ENCODE results near the gene COPS3. TPM values are rescaled to one million over a fixed set of nuclear protein-coding genes. Genes with fewer than 3 reads are reported as not detected.

COPS3 gene
- total RNA-seq, 1 experiment from 2014 or later, result 50.7 TPM

DNA sequence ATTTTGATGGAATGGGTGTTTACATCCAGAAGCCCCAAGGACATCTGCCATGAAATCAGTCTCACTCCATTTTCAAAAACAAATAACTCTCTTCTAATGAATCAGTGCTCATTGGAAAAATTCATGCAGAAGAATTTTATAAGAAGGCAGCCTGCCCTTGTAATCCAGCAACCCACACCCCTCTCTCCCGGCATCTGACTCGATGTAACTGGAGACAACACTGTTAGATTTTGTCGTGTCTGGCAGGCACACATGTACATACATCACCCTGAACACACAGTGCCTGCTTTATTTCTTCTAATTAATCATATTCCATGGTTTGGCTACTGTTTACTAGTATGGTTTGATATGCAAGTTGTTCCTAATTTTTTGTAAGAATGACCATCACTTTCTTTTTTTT is 63.1 kb downstream of the COPS3 start:
- no peak overlapping the region for H3K4me3 Mint-ChIP-seq (ENCODE audit: low read depth, unreplicated experiment)
- no peaks in the 10 kb centered on the region for H3K9me3 Mint-ChIP-seq (ENCODE audit: low read depth, unreplicated experiment)
- BruUV-seq (replicated peaks), result no TSS peak
- no peak overlapping the region for H3K27ac Mint-ChIP-seq (ENCODE audit: unreplicated experiment)
- no peaks in the 10 kb centered on the region for H3K27me3 Mint-ChIP-seq (ENCODE audit: unreplicated experiment)
- peaks cover 33% of the 10 kb centered on the region for H3K36me3 Mint-ChIP-seq (ENCODE audit: insufficient read depth, unreplicated experiment)
- DNase-seq, result no peak
- TF ChIP-seq, protein P1, sequence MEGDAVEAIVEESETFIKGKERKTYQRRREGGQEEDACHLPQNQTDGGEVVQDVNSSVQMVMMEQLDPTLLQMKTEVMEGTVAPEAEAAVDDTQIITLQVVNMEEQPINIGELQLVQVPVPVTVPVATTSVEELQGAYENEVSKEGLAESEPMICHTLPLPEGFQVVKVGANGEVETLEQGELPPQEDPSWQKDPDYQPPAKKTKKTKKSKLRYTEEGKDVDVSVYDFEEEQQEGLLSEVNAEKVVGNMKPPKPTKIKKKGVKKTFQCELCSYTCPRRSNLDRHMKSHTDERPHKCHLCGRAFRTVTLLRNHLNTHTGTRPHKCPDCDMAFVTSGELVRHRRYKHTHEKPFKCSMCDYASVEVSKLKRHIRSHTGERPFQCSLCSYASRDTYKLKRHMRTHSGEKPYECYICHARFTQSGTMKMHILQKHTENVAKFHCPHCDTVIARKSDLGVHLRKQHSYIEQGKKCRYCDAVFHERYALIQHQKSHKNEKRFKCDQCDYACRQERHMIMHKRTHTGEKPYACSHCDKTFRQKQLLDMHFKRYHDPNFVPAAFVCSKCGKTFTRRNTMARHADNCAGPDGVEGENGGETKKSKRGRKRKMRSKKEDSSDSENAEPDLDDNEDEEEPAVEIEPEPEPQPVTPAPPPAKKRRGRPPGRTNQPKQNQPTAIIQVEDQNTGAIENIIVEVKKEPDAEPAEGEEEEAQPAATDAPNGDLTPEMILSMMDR (IDR thresholded peaks at IDR 0.05; ENCODE audit: unreplicated experiment), result no peak
- H3K4me1 Mint-ChIP-seq (ENCODE audit: low read depth, unreplicated experiment), result no peaks in the 10 kb centered on the region
- intact Hi-C loops (cut with micrococcal nuclease; ENCODE audit: unreplicated experiment), result no loop called here
- CTCF ChIA-PET, result interaction anchor here (0.6 kb wide), 1 partner anchor 16 kb away, joined by 3 read pairs; no protein-coding TSS in a partner anchor

DNA sequence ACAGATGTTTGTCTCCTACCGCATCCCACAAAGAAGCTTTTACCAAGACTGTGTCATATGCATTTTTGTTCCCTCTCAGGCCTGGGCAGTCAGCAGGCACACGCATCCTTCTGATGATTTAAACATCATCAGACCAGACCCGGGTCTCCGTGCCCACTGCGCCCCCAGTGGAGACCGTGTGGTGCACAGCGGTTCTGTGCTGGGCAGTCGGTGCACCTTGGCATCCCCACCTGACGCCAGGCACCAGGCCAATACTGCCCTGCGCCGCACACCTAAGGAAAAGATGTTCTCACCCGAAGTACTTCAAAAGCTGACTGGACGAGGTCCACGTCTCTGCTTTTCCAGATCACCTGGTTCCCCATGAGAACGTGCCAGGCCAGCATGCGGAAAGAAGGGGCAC is 64.3 kb downstream of the COPS3 start:
- Mint-ChIP-seq H3K27me3 (ENCODE audit: unreplicated experiment) (no peaks in the 10 kb centered on the region), H3K27ac (ENCODE audit: unreplicated experiment) (no peak overlapping the region), H3K36me3 (ENCODE audit: insufficient read depth, unreplicated experiment) (peaks cover 32% of the 10 kb centered on the region), H3K9me3 (ENCODE audit: low read depth, unreplicated experiment) (no peaks in the 10 kb centered on the region), H3K4me3 (ENCODE audit: low read depth, unreplicated experiment) (no peak overlapping the region), H3K4me1 (ENCODE audit: low read depth, unreplicated experiment) (no peaks in the 10 kb centered on the region)
- CTCF ChIA-PET, result no interaction called here
- DNase-seq, result no peak
- BruUV-seq (replicated peaks), result no TSS peak
- TF ChIP-seq, protein P1 (IDR thresholded peaks at IDR 0.05; ENCODE audit: unreplicated experiment), result no peak
- intact Hi-C loops (cut with micrococcal nuclease; ENCODE audit: unreplicated experiment), result no loop called here

DNA sequence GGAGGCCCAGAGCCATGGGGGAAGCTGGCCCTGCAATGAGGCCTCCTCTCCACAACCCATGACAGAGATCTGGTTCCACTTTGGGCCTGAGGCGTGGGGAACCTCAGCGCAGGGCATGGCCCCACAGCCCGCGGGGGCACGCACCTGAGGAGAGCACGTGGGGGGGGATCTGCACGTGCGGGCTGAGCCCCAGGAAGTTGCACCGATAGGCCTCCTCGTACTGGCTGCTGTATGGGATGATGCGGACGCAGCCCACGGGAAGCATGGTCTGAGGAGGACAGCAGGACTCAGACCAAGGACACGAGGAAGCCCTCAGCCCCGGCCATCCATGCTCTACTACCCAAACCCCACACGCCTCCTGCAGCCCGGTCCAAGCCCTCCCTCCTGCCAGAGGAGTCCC is 64.8 kb downstream of the COPS3 start:
- DNase-seq, result no peak
- Mint-ChIP-seq H3K4me3 (ENCODE audit: low read depth, unreplicated experiment) (no peak overlapping the region), H3K27me3 (ENCODE audit: unreplicated experiment) (no peaks in the 10 kb centered on the region), H3K36me3 (ENCODE audit: insufficient read depth, unreplicated experiment) (peaks cover 32% of the 10 kb centered on the region), H3K4me1 (ENCODE audit: low read depth, unreplicated experiment) (no peaks in the 10 kb centered on the region), H3K9me3 (ENCODE audit: low read depth, unreplicated experiment) (no peaks in the 10 kb centered on the region), H3K27ac (ENCODE audit: unreplicated experiment) (no peak overlapping the region)
- TF ChIP-seq, protein P1 (IDR thresholded peaks at IDR 0.05; ENCODE audit: unreplicated experiment), result no peak
- no TSS peak for BruUV-seq (replicated peaks)
- CTCF ChIA-PET, result no interaction called here
- intact Hi-C loops (cut with micrococcal nuclease; ENCODE audit: unreplicated experiment), result no loop called here

DNA sequence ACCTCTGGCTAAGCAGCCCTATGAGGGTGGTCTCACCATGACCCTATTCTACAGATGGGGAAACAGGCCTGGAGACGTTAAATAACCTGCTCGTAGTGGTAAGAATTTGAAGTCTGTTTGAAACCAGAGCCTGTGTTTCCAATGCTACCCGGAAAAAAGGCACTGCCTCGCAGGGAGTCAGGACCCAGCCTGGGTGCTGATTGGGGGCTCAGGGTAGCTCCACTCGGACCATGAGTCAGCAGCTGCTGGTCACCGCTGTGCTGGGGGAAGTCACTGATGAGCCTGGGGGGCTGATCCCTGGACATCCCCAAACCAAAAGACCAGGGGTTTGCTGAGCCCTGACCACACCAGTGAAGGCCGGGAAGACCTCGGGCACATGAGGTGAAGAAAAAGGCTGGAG is 65.5 kb downstream of the COPS3 start:
- Mint-ChIP-seq H3K27ac (ENCODE audit: unreplicated experiment) (no peak overlapping the region), H3K36me3 (ENCODE audit: insufficient read depth, unreplicated experiment) (peaks cover 32% of the 10 kb centered on the region), H3K4me1 (ENCODE audit: low read depth, unreplicated experiment) (no peaks in the 10 kb centered on the region), H3K27me3 (ENCODE audit: unreplicated experiment) (no peaks in the 10 kb centered on the region), H3K9me3 (ENCODE audit: low read depth, unreplicated experiment) (no peaks in the 10 kb centered on the region), H3K4me3 (ENCODE audit: low read depth, unreplicated experiment) (no peak overlapping the region)
- CTCF ChIA-PET, result no interaction called here
- no peak for DNase-seq
- TF ChIP-seq, protein P1 (IDR thresholded peaks at IDR 0.05; ENCODE audit: unreplicated experiment), result no peak
- BruUV-seq (replicated peaks), result no TSS peak
- intact Hi-C loops (cut with micrococcal nuclease; ENCODE audit: unreplicated experiment), result no loop called here
